Prostate gland (tissue), 2 donors: ENCODE results near the gene PAX2.

Experiments
- POLR2A ChIP-seq: fragments of 450-650 bp; IDR thresholded peaks from one replicate; pipeline ENCODE4 v1.6.1; 2016; ENCODE audit warnings: antibody characterized with exemption, mild to moderate bottlenecking
- POLR2AphosphoS5 ChIP-seq: sonication (generic); formaldehyde crosslinking; IDR thresholded peaks from one replicate; pipeline ENCODE4 v1.6.1; 2017; ENCODE audit warnings: antibody characterized with exemption
- TF ChIP-seq, protein P1 (sequence below), 4 experiments: fragments of 200-600 bp in 2 of 4; fragments of 450-650 bp in 2 of 4; sonication (generic) in 2 of 4; IDR thresholded peaks; 1 replicate in 3 of 4; 2 replicates in 1 of 4; pipeline ENCODE4 v1.5.1; 2016 to 2019; ENCODE audit warnings: antibody characterized with exemption in 4 of 4, mild to moderate bottlenecking in 2 of 4, moderate library complexity in 2 of 4

DNA sequence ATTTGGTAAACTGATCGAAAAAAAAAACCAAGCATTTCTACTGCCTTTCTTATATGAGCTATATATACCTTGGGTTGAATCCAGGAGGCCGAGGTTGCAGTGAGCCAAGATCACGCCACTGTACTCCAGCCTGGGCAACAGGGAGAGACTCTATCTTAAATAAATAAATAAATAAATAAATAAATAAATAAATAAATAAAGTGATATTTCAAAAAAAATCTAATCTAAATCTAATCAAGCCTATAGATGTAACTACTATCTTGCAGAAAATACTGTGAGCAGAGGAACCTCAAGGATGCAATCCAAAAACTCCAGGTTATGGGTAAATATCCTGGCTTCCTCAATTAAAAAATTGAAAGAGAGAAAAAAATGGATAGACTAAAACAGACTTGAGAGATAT, 96.1 kb downstream of the PAX2 start:
- TF ChIP-seq, protein P1, sequence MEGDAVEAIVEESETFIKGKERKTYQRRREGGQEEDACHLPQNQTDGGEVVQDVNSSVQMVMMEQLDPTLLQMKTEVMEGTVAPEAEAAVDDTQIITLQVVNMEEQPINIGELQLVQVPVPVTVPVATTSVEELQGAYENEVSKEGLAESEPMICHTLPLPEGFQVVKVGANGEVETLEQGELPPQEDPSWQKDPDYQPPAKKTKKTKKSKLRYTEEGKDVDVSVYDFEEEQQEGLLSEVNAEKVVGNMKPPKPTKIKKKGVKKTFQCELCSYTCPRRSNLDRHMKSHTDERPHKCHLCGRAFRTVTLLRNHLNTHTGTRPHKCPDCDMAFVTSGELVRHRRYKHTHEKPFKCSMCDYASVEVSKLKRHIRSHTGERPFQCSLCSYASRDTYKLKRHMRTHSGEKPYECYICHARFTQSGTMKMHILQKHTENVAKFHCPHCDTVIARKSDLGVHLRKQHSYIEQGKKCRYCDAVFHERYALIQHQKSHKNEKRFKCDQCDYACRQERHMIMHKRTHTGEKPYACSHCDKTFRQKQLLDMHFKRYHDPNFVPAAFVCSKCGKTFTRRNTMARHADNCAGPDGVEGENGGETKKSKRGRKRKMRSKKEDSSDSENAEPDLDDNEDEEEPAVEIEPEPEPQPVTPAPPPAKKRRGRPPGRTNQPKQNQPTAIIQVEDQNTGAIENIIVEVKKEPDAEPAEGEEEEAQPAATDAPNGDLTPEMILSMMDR (IDR thresholded peaks at IDR 0.05): no peak
- TF ChIP-seq POLR2AphosphoS5: no peak
- TF ChIP-seq POLR2A: no peak
